UCSD-AML1 (cell line): ENCODE data around the gene ELL2.

Source experiments
- DNase-seq: peaks from one replicate; lab custom pipeline; 2025; ENCODE audit not compliant: unreplicated experiment; lab: John Stamatoyannopoulos, UW

ELL2 gene

GRCh38 chr5:95956900-95957293, 4.8 kb downstream of the ELL2 start:
- DNase-seq: no peak

GRCh38 chr5:95956021-95956899, 5.4 kb downstream of the ELL2 start:
- DNase-seq: no peak

GRCh38 chr5:95954716-95955115, 6.9 kb downstream of the ELL2 start:
- no peak for DNase-seq

GRCh38 chr5:95953021-95953702, 8.5 kb downstream of the ELL2 start:
- DNase-seq: no peak

GRCh38 chr5:95951916-95952315, 9.7 kb downstream of the ELL2 start:
- DNase-seq: no peak

GRCh38 chr5:95949810-95950209, 11.8 kb downstream of the ELL2 start:
- DNase-seq: no peak

GRCh38 chr5:95948631-95949030, 13.0 kb downstream of the ELL2 start:
- no peak for DNase-seq

GRCh38 chr5:95946451-95946850, 15.2 kb downstream of the ELL2 start:
- no peak for DNase-seq

GRCh38 chr5:95942968-95943367, 18.7 kb downstream of the ELL2 start:
- no peak for DNase-seq

GRCh38 chr5:95942414-95942813, 19.2 kb downstream of the ELL2 start:
- DNase-seq: no peak

- no peak for DNase-seq
Observed at GRCh38 chr5:95941756-95942155, 19.9 kb downstream of the ELL2 start.

- DNase-seq: no peak
Observed at GRCh38 chr5:95940758-95941682, 20.6 kb downstream of the ELL2 start.

GRCh38 chr5:95939465-95939864, 22.2 kb downstream of the ELL2 start:
- DNase-seq: no peak

GRCh38 chr5:95938766-95939165, 22.9 kb downstream of the ELL2 start:
- no peak for DNase-seq

GRCh38 chr5:95938347-95938746, 23.3 kb downstream of the ELL2 start:
- no peak for DNase-seq

- DNase-seq: no peak
Observed at GRCh38 chr5:95937607-95938152, 24.0 kb downstream of the ELL2 start.

GRCh38 chr5:95936812-95937397, 24.7 kb downstream of the ELL2 start:
- DNase-seq: no peak

GRCh38 chr5:95935553-95936100, 26.0 kb downstream of the ELL2 start:
- no peak for DNase-seq

GRCh38 chr5:95934207-95934804, 27.3 kb downstream of the ELL2 start:
- DNase-seq: no peak

GRCh38 chr5:95932941-95933340, 28.7 kb downstream of the ELL2 start:
- DNase-seq: no peak
